Upper lobe of left lung (tissue), 4 donors: ENCODE data around the gene FOXN4.

Source experiments
- CTCF ChIP-seq, 6 experiments: fragments of 450-650 bp in 4 of 6; fragments of 200-600 bp in 2 of 6; sonication (generic) in 2 of 6; IDR thresholded peaks; one replicate each; pipeline ENCODE4 v1.5.1; 2016 to 2019; ENCODE audit warnings: antibody characterized with exemption in 6 of 6
- POLR2AphosphoS5 ChIP-seq, 2 donors: sonication (generic); formaldehyde crosslinking; IDR thresholded peaks; one replicate each; pipeline ENCODE4 v1.5.1; 2017; ENCODE audit warnings: antibody characterized with exemption in 2 of 2

- no peak for TF ChIP-seq CTCF (IDR thresholded peaks at IDR 0.05)
- no peak for TF ChIP-seq POLR2AphosphoS5 (IDR thresholded peaks at IDR 0.05)
Observed at GRCh38 chr12:109334887-109335286, 25.8 kb upstream of the FOXN4 start.
